Loucy (cell line): ENCODE results near the gene LGR5.

ENCODE experiments used
- EZH2phosphoT487 ChIP-seq: fragments of 200-600 bp; IDR thresholded peaks from 2 replicates; pipeline ENCODE4 v1.6.1; 2018; ENCODE audit warnings: antibody characterized with exemption, mild to moderate bottlenecking, moderate library complexity, borderline replicate concordance
- TF ChIP-seq, protein P1 (sequence below): fragments of 200-600 bp; sonication (generic); conservative IDR thresholded peaks from 2 replicates; pipeline ENCODE4 v1.5.1; 2014; ENCODE audit warnings: mild to moderate bottlenecking, antibody characterized with exemption, low read length

DNA sequence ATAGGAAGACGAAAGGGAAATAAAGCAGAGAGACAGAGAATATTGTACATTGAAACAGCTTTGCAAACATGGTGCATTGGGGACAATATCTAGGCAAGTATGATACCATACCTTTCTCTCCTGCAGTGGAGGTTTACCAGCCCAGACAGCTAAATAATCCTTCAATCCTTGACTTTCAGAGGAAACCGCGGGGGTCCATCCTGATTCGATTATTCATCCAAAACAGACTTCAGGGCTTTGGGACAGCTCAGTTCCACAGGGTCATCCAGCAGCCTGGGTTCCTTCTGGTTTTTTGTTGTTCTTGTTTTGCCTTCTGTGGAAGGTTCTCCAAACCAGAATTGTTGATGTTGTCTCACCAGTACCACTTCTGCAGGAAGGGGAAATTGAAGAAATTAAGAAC, 81.5 kb downstream of the LGR5 start:
- TF ChIP-seq, protein P1, sequence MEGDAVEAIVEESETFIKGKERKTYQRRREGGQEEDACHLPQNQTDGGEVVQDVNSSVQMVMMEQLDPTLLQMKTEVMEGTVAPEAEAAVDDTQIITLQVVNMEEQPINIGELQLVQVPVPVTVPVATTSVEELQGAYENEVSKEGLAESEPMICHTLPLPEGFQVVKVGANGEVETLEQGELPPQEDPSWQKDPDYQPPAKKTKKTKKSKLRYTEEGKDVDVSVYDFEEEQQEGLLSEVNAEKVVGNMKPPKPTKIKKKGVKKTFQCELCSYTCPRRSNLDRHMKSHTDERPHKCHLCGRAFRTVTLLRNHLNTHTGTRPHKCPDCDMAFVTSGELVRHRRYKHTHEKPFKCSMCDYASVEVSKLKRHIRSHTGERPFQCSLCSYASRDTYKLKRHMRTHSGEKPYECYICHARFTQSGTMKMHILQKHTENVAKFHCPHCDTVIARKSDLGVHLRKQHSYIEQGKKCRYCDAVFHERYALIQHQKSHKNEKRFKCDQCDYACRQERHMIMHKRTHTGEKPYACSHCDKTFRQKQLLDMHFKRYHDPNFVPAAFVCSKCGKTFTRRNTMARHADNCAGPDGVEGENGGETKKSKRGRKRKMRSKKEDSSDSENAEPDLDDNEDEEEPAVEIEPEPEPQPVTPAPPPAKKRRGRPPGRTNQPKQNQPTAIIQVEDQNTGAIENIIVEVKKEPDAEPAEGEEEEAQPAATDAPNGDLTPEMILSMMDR = no peak
- no peak for TF ChIP-seq EZH2phosphoT487
